Bronchial epithelial cell (primary cell): ENCODE measurements around the gene ADAMTS16. TPM values are rescaled to one million over a fixed set of nuclear protein-coding genes. Genes with fewer than 3 reads are reported as not detected.

ENCODE experiments used
- DNase-seq: peaks from one replicate; pipeline ENCODE4 v3.0.0-alpha.2; 2010; ENCODE audit warnings: low read depth
- FAIRE-seq: peaks from 2 replicates; lab custom pipeline; 2011; peaks lifted over from hg19 to GRCh38; lab: Jason Lieb, UNC
- H3K27me3 ChIP-seq: 2 replicates; pipeline ENCODE4 v1.5.1; 2011; ENCODE audit warnings: low read length; ENCODE audit not compliant: control insufficient read depth, insufficient read depth
- H3K36me3 ChIP-seq: 2 replicates; pipeline ENCODE4 v1.5.1; 2011; ENCODE audit warnings: low read length; ENCODE audit not compliant: control insufficient read depth, insufficient read depth
- H3K4me3 ChIP-seq: 2 replicates; pipeline ENCODE4 v1.5.1; 2011; ENCODE audit warnings: mild to moderate bottlenecking, low read depth, low read length, control low read depth
- total RNA-seq: library from RNA; depleted of rRNA; stranded (reverse); fragments of >200 nt; gene quantifications from 2 replicates; pipeline ENCODE4 v1.2.1, GENCODE V29; 2014
- TF ChIP-seq, protein P1 (sequence below): IDR thresholded peaks from 2 replicates; pipeline ENCODE4 v1.5.1; 2011; ENCODE audit warnings: mild to moderate bottlenecking, moderate library complexity, low read length, control low read depth, inconsistent platforms; ENCODE audit not compliant: insufficient read depth, severe bottlenecking

Gene ADAMTS16
- total RNA-seq, 1 donor from 2014 or later = not detected

DNA sequence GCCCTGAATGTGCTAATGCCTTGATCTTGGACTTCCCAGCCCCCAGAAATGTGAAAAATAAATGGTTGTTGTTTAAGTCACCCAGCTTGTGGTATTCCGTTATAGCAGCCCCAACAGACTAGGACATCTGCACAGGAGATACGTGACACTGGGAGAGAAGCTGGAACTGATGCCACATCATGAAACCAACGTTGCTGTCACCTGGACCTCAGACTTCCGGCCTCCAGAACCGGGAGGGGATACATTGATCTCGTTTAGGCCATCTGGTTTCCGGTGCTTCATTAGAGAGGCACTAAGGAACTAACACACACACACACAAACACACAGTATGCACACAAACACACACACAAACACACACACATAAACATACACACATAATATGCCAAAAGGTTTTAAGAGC lies 207.3 kb downstream of the ADAMTS16 start:
- TF ChIP-seq, protein P1, sequence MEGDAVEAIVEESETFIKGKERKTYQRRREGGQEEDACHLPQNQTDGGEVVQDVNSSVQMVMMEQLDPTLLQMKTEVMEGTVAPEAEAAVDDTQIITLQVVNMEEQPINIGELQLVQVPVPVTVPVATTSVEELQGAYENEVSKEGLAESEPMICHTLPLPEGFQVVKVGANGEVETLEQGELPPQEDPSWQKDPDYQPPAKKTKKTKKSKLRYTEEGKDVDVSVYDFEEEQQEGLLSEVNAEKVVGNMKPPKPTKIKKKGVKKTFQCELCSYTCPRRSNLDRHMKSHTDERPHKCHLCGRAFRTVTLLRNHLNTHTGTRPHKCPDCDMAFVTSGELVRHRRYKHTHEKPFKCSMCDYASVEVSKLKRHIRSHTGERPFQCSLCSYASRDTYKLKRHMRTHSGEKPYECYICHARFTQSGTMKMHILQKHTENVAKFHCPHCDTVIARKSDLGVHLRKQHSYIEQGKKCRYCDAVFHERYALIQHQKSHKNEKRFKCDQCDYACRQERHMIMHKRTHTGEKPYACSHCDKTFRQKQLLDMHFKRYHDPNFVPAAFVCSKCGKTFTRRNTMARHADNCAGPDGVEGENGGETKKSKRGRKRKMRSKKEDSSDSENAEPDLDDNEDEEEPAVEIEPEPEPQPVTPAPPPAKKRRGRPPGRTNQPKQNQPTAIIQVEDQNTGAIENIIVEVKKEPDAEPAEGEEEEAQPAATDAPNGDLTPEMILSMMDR = no peak
- DNase-seq = no peak
- no peaks in the 10 kb centered on the region for H3K36me3 ChIP-seq
- H3K4me3 ChIP-seq = no peak overlapping the region
- FAIRE-seq = no peak
- no peaks in the 10 kb centered on the region for H3K27me3 ChIP-seq

DNA sequence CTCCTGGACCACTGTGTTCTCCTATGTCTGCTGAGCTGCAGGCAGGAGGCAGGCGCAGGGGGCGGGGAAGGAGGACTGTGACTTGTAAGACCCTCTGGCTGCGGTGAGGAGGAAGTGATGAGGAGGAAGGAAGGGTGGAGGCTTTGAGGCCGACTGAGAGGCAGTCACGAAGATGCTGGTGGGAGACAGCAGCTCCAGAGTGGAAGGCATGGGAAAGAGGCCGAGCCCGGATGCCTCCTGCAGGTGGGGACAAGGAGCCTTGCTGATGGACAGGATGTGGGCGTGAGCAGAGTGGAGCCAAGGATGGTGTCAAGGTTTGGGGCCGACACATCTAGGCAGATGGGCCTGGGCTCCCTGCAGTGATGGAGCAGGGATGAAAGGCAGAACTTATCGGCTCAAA lies 208.0 kb downstream of the ADAMTS16 start:
- no peak overlapping the region for H3K4me3 ChIP-seq
- no peak for FAIRE-seq
- no peak for DNase-seq
- TF ChIP-seq, protein P1 = no peak
- H3K27me3 ChIP-seq = no peaks in the 10 kb centered on the region
- H3K36me3 ChIP-seq = no peaks in the 10 kb centered on the region

DNA sequence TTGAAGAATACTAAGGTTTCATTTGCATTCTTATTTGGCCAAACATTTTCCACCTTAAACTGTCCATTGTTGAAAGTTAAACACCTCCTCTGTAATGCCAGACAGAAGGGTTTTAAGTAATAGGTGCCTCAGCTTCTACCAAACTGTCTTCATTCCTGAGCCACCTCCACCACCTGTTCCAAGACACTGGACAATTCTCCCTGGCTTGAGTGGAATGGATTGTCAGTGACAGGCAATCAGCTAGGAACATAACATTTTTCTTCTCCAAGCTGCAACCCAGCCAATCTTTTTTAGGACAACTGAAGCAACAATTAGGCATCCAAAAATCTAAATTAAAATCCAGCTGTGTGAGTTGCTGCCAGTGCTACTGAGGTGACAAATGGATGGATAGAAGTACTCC lies 208.4 kb downstream of the ADAMTS16 start:
- Histone ChIP-seq H3K4me3 (no peak overlapping the region), H3K36me3 (no peaks in the 10 kb centered on the region), H3K27me3 (no peaks in the 10 kb centered on the region)
- TF ChIP-seq, protein P1 = no peak
- no peak for FAIRE-seq
- DNase-seq = no peak

DNA sequence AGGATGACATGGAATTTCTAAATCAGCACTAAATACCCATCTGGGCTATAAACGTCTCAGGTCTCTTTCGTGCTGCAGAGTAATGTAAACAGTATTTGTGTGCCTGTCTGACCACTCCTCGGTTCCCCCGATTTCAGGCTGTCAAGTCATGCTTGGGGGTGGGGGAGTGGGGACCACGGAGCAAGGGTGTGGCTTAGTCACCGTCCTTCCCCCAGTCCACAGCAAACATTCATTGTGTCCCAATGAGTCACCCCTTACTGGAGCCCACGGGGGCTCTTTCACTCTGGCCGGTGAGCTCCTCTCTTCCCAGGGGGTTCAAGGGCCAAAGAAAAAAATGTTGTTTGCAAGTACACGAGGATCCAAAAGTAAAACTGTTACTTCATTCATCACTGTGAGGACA lies 210.0 kb downstream of the ADAMTS16 start:
- H3K27me3 ChIP-seq = no peaks in the 10 kb centered on the region
- TF ChIP-seq, protein P1 = no peak
- FAIRE-seq (no peak), DNase-seq (no peak)
- no peaks in the 10 kb centered on the region for H3K36me3 ChIP-seq
- no peak overlapping the region for H3K4me3 ChIP-seq

DNA sequence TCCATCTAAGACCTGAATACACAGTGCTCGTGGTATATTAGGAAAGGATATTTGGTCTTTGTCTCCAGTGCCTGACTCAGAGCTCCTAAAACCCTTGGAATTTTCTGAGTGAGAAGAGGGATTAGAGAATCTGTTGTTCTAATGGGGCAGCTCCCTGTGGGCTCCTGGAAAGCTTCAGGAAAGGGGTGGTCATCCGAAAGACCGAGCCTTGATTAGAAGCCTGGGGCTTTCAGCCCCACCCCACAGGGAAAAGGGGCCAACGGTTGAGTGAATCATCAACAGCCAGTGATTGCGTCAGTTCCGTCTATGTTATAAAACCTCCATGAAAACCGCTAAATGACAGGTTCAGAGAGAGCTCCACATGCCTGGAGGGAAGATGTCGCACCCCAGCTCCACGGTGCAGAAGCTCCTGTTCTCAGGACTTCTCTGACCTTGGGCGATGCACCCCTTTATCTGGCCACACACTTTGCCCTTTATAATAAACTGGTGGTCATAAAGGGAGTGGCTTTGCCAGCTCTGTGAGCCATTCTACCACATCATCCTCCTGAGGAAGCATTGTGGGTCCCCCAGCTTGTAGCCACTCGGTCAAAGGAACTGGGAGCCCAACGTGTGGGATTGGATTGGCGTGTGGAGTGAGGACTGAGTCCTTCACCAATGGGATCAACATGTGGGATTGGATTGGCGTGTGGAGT lies 211.3 kb downstream of the ADAMTS16 start:
- DNase-seq (no peak), FAIRE-seq (no peak)
- TF ChIP-seq, protein P1 = no peak
- Histone ChIP-seq H3K27me3 (no peaks in the 10 kb centered on the region), H3K36me3 (no peaks in the 10 kb centered on the region), H3K4me3 (no peak overlapping the region)

DNA sequence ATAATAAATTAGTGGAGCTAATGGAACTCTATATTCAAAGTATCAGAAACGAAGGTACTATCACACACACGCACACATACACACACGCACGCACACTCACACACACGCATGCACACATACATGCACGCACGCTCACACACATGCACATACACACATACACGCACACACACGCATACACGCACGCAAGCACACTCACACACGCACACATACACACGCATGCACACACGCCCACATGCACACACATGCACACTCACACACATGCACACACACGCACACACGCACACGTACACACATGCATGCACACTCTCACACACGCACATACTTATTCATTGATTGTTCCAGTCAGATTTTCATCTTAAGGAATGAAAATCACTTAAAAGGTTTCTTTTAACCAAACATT lies 212.5 kb downstream of the ADAMTS16 start:
- DNase-seq (no peak), FAIRE-seq (no peak)
- H3K4me3 ChIP-seq = no peak overlapping the region
- no peaks in the 10 kb centered on the region for H3K27me3 ChIP-seq
- H3K36me3 ChIP-seq = no peaks in the 10 kb centered on the region
- TF ChIP-seq, protein P1 = no peak
